GM12878 (cell line): ENCODE measurements around the gene CHRNA9. TPM values are rescaled to one million over a fixed set of nuclear protein-coding genes. Genes with fewer than 3 reads are reported as not detected.
A peak's percentile ranks its signal among the peaks of the same experiment; 100 is the strongest.

Source experiments
- BHLHE40 ChIP-seq, 2 experiments: fragments of 450-650 bp in 1 of 2; IDR thresholded peaks; 2 replicates each; pipeline ENCODE4 v1.6.1; 2011 to 2017; ENCODE audit warnings: low read depth in 2 of 2, borderline replicate concordance in 1 of 2, improper control_type of control experiment in 1 of 2, low read length in 1 of 2, mild to moderate bottlenecking in 1 of 2
- CEBPZ ChIP-seq: fragments of 150-350 bp; IDR thresholded peaks from 2 replicates; pipeline ENCODE4 v1.6.1; 2016; ENCODE audit warnings: low read depth, low read length
- CHD4 ChIP-seq: fragments of 200-600 bp; sonication (generic); IDR thresholded peaks from 2 replicates; pipeline ENCODE4 v1.6.1; 2016; ENCODE audit warnings: mild to moderate bottlenecking
- EED ChIP-seq: sonication (generic); IDR thresholded peaks from 2 replicates; pipeline ENCODE4 v1.6.1; 2016; ENCODE audit warnings: antibody characterized with exemption, low read depth
- FOXK2 ChIP-seq: fragments of 450-650 bp; IDR thresholded peaks from 2 replicates; pipeline ENCODE4 v1.6.1; 2017; ENCODE audit warnings: mild to moderate bottlenecking, moderate library complexity
- FOXM1 ChIP-seq: IDR thresholded peaks from 2 replicates; pipeline ENCODE4 v1.6.1; 2012; ENCODE audit warnings: low read depth, mild to moderate bottlenecking, inconsistent platforms, low read length, moderate library complexity
- IKZF1 ChIP-seq: fragments of 450-650 bp; conservative IDR thresholded peaks from 2 replicates; pipeline ENCODE4 v1.6.1; 2017; ENCODE audit warnings: antibody characterized with exemption, mild to moderate bottlenecking
- KAT2A ChIP-seq: conservative IDR thresholded peaks from 2 replicates; pipeline ENCODE4 v1.6.1; 2011; ENCODE audit warnings: low read depth, low read length; ENCODE audit not compliant: control insufficient read depth
- MTA2 ChIP-seq: fragments of 450-650 bp; IDR thresholded peaks from 2 replicates; pipeline ENCODE4 v1.6.1; 2016; ENCODE audit warnings: low read depth, mild to moderate bottlenecking, moderate library complexity
- MYB ChIP-seq: fragments of 150-350 bp; IDR thresholded peaks from 2 replicates; pipeline ENCODE4 v1.6.1; 2014; ENCODE audit warnings: mild to moderate bottlenecking, low read depth, low read length, borderline replicate concordance
- NFYB ChIP-seq: IDR thresholded peaks from 2 replicates; pipeline ENCODE4 v1.6.1; 2011; ENCODE audit warnings: low read depth, mild to moderate bottlenecking, low read length, improper control_type of control experiment, moderate library complexity; ENCODE audit not compliant: insufficient read depth
- NR2C1 ChIP-seq: fragments of 450-650 bp; IDR thresholded peaks from 2 replicates; pipeline ENCODE4 v1.6.1; 2017; ENCODE audit warnings: antibody characterized with exemption, mild to moderate bottlenecking, moderate library complexity
- PBX3 ChIP-seq: IDR thresholded peaks from 2 replicates; pipeline ENCODE4 v1.6.1; 2011; ENCODE audit warnings: mild to moderate bottlenecking, low read depth, low read length, moderate library complexity; ENCODE audit not compliant: insufficient replicate concordance
- SMAD1 ChIP-seq: fragments of 450-650 bp; IDR thresholded peaks from 2 replicates; pipeline ENCODE4 v1.6.1; 2018; ENCODE audit warnings: mild to moderate bottlenecking, low read depth; ENCODE audit not compliant: partially characterized antibody
- SMAD5 ChIP-seq: IDR thresholded peaks from 2 replicates; pipeline ENCODE4 v1.6.1; 2016; ENCODE audit warnings: antibody characterized with exemption, low read depth
- SP1 ChIP-seq: IDR thresholded peaks from one replicate; pipeline ENCODE4 v1.6.1; 2011; ENCODE audit warnings: low read depth, low read length
- SPI1 ChIP-seq: IDR thresholded peaks from 2 replicates; pipeline ENCODE4 v1.6.1; 2011; ENCODE audit warnings: low read depth, mild to moderate bottlenecking, low read length, moderate library complexity, borderline replicate concordance; ENCODE audit not compliant: insufficient read depth
- SREBF1 ChIP-seq: IDR thresholded peaks from 2 replicates; pipeline ENCODE4 v1.6.1; 2012; ENCODE audit warnings: mild to moderate bottlenecking, low read length
- SUPT20H ChIP-seq: IDR thresholded peaks from 2 replicates; pipeline ENCODE4 v1.6.1; 2011; ENCODE audit warnings: low read depth, mild to moderate bottlenecking, low read length, moderate library complexity, borderline replicate concordance; ENCODE audit not compliant: control insufficient read depth
- ZBED1 ChIP-seq: IDR thresholded peaks from 2 replicates; pipeline ENCODE4 v1.6.1; 2016; ENCODE audit warnings: borderline replicate concordance
- ZBTB11 ChIP-seq: fragments of 450-650 bp; formaldehyde crosslinking; IDR thresholded peaks from 2 replicates; pipeline ENCODE4 v1.5.0; 2022; ENCODE audit warnings: mild to moderate bottlenecking, missing genetic modification characterization
- ZNF217 ChIP-seq: fragments of 450-650 bp; IDR thresholded peaks from 2 replicates; pipeline ENCODE4 v1.6.1; 2017; ENCODE audit warnings: antibody characterized with exemption, mild to moderate bottlenecking
- ZSCAN29 ChIP-seq: fragments of 450-650 bp; IDR thresholded peaks from 2 replicates; pipeline ENCODE4 v1.6.1; 2017; ENCODE audit warnings: mild to moderate bottlenecking, moderate library complexity
- polyA plus RNA-seq, 11 experiments: library from polyadenylated mRNA; depleted of rRNA in 4 of 11; unstranded in 6 of 11; stranded (reverse) in 5 of 11; fragments of >200 nt; fragmentation: Nextera tagmentation in 4 of 11; fragmentation: Illumina TruSeq in 1 of 11; extraction: Ambion mirVana in 4 of 11; extraction: Trizol in 1 of 11; gene quantifications; 1 replicate in 1 of 11; 2 replicates in 10 of 11; pipeline versions ENCODE4 v1.2.1 to v1.2.3, GENCODE V29; 2011 to 2016; ENCODE audit warnings: inconsistent platforms in 2 of 11, missing spikeins in 2 of 11, low read depth in 1 of 11
- total RNA-seq, 4 experiments: library from RNA; depleted of rRNA in 3 of 4; stranded (reverse); fragments of >200 nt in 3 of 4; fragmentation: Illumina TruSeq in 1 of 4; extraction: Trizol in 1 of 4; gene quantifications; 2 replicates each; pipeline versions ENCODE4 v1.2.1 to v1.2.3, GENCODE V29; 2013 to 2021

The CHRNA9 gene
- total and polyA plus RNA-seq, 10 of the 15 experiments (the other 5 are each of a cell fraction or from before 2014, with no cell fraction given): 0.05 to 0.09 (median 0.08) TPM; not detected in 7

- TF ChIP-seq CEBPZ: no peak
- TF ChIP-seq ZSCAN29: no peak
- no peak for TF ChIP-seq CHD4
- peak; percentile 68; the same call in 1 of the 2 replicates for TF ChIP-seq ZNF217
- no peak for TF ChIP-seq KAT2A
- peak; percentile 93 for TF ChIP-seq IKZF1
- TF ChIP-seq MTA2: peak; percentile 84
- no peak for TF ChIP-seq ZBTB11 (CRISPR knock-in tag)
- TF ChIP-seq SUPT20H: no peak
- peak; percentile 57 for TF ChIP-seq ZBED1
- TF ChIP-seq SREBF1: 0 out of 2 replicates have a peak, but pooled peaks have one; percentile 34
- TF ChIP-seq SMAD5: no peak
- TF ChIP-seq FOXK2: no peak
- peak in 1 of 2 experiments; percentile 42; a peak in 2 of 4 replicates for TF ChIP-seq BHLHE40 (IDR thresholded peaks at IDR 0.05; ENCODE audit: borderline replicate concordance in 1 of 2, low read depth in 2 of 2, low read length in 1 of 2)
- TF ChIP-seq FOXM1: no peak
- TF ChIP-seq SPI1: peak; percentile 99
- TF ChIP-seq NFYB: peak; percentile 51; the same call in 1 of the 2 replicates
- TF ChIP-seq SP1: peak; percentile 3
- no peak for TF ChIP-seq PBX3
- TF ChIP-seq NR2C1: no peak
- TF ChIP-seq MYB: no peak
- peak; percentile 32 for TF ChIP-seq SMAD1
- TF ChIP-seq EED: peak; percentile 91
Measured at GRCh38 chr4:40307627-40308497, 27.3 kb upstream of the CHRNA9 start (continued).
